Vagina (tissue), 2 donors: ENCODE data around the gene MYBPH.

ENCODE experiments used
- CTCF ChIP-seq, 3 experiments: fragments of 450-650 bp in 2 of 3; fragments of 200-600 bp in 1 of 3; sonication (generic) in 1 of 3; IDR thresholded peaks; one replicate each; pipeline ENCODE4 v1.5.1; 2017 to 2019; ENCODE audit warnings: antibody characterized with exemption in 3 of 3, mild to moderate bottlenecking in 2 of 3, moderate library complexity in 2 of 3
- POLR2A ChIP-seq, 2 donors: fragments of 450-650 bp; IDR thresholded peaks; one replicate each; pipeline ENCODE4 v1.6.1; 2017; ENCODE audit warnings: antibody characterized with exemption in 2 of 2, mild to moderate bottlenecking in 2 of 2, moderate library complexity in 2 of 2
- POLR2AphosphoS5 ChIP-seq, 2 donors: sonication (generic); formaldehyde crosslinking; IDR thresholded peaks; one replicate each; pipeline ENCODE4 v1.9.0; 2017; ENCODE audit warnings: antibody characterized with exemption in 2 of 2, mild to moderate bottlenecking in 2 of 2, low read depth in 1 of 2; ENCODE audit not compliant: insufficient read depth in 1 of 2

GRCh38 chr1:203158960-203159665 lies 16.5 kb downstream of the MYBPH start:
- TF ChIP-seq CTCF (IDR thresholded peaks at IDR 0.05), result no peak
- TF ChIP-seq POLR2AphosphoS5 (IDR thresholded peaks at IDR 0.05; ENCODE audit: insufficient read depth in 1 of 2, low read depth in 1 of 2), result no peak
- no peak for TF ChIP-seq POLR2A (IDR thresholded peaks at IDR 0.05)
